ENCODE results near the gene CX3CR1.

Gene CX3CR1

DNA sequence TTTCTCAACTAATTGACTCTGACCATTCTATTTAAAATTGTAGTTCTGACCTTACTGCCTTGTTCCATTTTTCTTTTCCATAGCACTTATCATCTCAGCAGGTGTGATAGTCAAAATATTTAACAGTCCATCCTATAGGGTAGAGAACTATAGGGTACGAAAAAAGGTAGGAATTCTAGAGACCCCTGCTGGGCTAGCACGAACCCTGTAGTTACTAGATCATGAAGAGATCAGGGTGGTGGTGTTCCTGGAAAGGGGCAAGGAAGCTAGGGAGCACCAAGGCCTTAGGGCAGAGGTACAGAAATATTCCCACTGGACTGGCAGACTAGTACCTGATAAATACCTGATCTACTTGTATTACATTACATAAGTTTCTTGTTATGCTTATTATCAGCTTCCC, 55.5 kb downstream of the CX3CR1 start (continued):
- TF ChIP-seq, protein P1, sequence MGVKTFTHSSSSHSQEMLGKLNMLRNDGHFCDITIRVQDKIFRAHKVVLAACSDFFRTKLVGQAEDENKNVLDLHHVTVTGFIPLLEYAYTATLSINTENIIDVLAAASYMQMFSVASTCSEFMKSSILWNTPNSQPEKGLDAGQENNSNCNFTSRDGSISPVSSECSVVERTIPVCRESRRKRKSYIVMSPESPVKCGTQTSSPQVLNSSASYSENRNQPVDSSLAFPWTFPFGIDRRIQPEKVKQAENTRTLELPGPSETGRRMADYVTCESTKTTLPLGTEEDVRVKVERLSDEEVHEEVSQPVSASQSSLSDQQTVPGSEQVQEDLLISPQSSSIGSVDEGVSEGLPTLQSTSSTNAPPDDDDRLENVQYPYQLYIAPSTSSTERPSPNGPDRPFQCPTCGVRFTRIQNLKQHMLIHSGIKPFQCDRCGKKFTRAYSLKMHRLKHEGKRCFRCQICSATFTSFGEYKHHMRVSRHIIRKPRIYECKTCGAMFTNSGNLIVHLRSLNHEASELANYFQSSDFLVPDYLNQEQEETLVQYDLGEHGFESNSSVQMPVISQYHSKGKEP (tag by site-specific recombination; IDR thresholded peaks at IDR 0.05), result no peak
- TF ChIP-seq ZNF670 (tag by site-specific recombination; IDR thresholded peaks at IDR 0.05; ENCODE audit: low read depth), result no peak
- TF ChIP-seq ZNF16 (tag by site-specific recombination; IDR thresholded peaks at IDR 0.05; ENCODE audit: low read depth), result no peak
- no peak for TF ChIP-seq ZBTB20 (tag by site-specific recombination; IDR thresholded peaks at IDR 0.05)
- TF ChIP-seq ZNF37A (tag by site-specific recombination; IDR thresholded peaks at IDR 0.05), result no peak
- no peak for TF ChIP-seq ZNF48 (tag by site-specific recombination; IDR thresholded peaks at IDR 0.05)

DNA sequence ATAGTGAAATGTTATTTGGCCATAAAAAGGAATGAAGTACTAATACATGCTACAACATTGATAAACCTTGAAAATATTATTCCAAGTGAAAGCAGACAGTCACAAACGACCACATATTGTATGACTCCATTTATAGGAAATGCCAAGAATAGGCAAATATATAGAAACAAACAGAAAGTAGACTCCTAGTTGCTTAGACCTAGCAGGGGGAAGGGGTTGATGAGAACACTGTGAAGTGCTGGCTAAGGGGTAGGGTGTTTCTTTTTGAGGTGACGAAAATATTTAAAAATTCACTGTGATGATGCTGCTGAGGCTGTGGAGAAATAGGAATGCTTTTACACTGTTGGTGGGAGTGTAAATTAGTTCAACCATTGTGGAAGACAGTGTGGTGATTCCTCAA, 56.9 kb downstream of the CX3CR1 start:
- ChIA-PET POLR2A (no interaction called here), CTCF (no interaction called here)
- Histone ChIP-seq H3K36me3 (ENCODE audit: control insufficient read depth in 2 of 2, insufficient read depth in 1 of 2, low read length in 2 of 2) (no peaks in the 10 kb centered on the region), H3K4me1 (ENCODE audit: control insufficient read depth, insufficient read depth, low read length) (no peaks in the 10 kb centered on the region), H3K9me3 (ENCODE audit: control insufficient read depth, insufficient read depth, low read depth, low read length) (no peaks in the 10 kb centered on the region), H3K27ac (ENCODE audit: extremely low read depth, low read depth, low read length) (no peak overlapping the region), H3K4me3 (ENCODE audit: low read depth, low read length) (no peak overlapping the region)
- no peak for TF ChIP-seq ZNF558 (tag by site-specific recombination; IDR thresholded peaks at IDR 0.05)
- TF ChIP-seq ZNF670 (tag by site-specific recombination; IDR thresholded peaks at IDR 0.05; ENCODE audit: low read depth), result no peak
- TF ChIP-seq ZNF596 (tag by site-specific recombination; IDR thresholded peaks at IDR 0.05), result no peak
- TF ChIP-seq, protein P2, sequence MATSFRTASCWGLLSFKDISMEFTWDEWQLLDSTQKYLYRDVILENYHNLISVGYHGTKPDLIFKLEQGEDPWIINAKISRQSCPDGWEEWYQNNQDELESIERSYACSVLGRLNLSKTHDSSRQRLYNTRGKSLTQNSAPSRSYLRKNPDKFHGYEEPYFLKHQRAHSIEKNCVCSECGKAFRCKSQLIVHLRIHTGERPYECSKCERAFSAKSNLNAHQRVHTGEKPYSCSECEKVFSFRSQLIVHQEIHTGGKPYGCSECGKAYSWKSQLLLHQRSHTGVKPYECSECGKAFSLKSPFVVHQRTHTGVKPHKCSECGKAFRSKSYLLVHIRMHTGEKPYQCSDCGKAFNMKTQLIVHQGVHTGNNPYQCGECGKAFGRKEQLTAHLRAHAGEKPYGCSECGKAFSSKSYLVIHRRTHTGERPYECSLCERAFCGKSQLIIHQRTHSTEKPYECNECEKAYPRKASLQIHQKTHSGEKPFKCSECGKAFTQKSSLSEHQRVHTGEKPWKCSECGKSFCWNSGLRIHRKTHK (tag by site-specific recombination; IDR thresholded peaks at IDR 0.05), result no peak
- TF ChIP-seq, protein P3, sequence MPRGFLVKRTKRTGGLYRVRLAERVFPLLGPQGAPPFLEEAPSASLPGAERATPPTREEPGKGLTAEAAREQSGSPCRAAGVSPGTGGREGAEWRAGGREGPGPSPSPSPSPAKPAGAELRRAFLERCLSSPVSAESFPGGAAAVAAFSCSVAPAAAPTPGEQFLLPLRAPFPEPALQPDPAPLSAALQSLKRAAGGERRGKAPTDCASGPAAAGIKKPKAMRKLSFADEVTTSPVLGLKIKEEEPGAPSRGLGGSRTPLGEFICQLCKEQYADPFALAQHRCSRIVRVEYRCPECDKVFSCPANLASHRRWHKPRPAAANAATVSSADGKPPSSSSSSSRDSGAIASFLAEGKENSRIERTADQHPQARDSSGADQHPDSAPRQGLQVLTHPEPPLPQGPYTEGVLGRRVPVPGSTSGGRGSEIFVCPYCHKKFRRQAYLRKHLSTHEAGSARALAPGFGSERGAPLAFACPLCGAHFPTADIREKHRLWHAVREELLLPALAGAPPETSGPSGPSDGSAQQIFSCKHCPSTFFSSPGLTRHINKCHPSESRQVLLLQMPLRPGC (tag by site-specific recombination; IDR thresholded peaks at IDR 0.05), result no peak
- no peak for TF ChIP-seq ZNF658 (tag by site-specific recombination; IDR thresholded peaks at IDR 0.05)
- TF ChIP-seq ZNF843 (tag by site-specific recombination; IDR thresholded peaks at IDR 0.05), result no peak
- no peak for TF ChIP-seq ZBTB7A (tag by site-specific recombination; IDR thresholded peaks at IDR 0.05; ENCODE audit: low read depth)
- TF ChIP-seq, protein P4, sequence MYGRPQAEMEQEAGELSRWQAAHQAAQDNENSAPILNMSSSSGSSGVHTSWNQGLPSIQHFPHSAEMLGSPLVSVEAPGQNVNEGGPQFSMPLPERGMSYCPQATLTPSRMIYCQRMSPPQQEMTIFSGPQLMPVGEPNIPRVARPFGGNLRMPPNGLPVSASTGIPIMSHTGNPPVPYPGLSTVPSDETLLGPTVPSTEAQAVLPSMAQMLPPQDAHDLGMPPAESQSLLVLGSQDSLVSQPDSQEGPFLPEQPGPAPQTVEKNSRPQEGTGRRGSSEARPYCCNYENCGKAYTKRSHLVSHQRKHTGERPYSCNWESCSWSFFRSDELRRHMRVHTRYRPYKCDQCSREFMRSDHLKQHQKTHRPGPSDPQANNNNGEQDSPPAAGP (tag by site-specific recombination; IDR thresholded peaks at IDR 0.05), result no peak
- TF ChIP-seq ZNF214 (tag by site-specific recombination; IDR thresholded peaks at IDR 0.05; ENCODE audit: borderline replicate concordance), result no peak
- no peak for TF ChIP-seq ZNF302 (tag by site-specific recombination; IDR thresholded peaks at IDR 0.05; ENCODE audit: low read depth)

DNA sequence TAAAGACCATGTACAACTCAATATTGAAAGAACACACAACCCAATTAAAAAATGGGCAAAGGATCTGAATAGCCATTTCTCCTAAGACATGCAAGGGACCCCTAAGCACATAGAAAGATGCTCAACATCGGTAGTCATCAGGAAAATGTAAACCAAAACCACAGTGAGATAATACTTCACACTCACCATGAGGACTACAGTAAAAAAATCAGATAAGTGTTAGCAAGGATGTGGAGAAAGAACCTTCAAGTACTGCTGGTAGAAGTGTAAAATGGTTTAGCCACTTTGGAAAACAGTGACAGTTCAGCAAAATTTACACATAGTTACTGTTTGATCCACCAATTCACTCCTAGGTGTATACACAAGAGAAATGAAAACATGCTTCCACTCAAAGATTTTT, 57.4 kb downstream of the CX3CR1 start:
- POLR2A ChIA-PET, result no interaction called here

More for the DNA sequence above, 57.4 kb downstream of the CX3CR1 start:
- CTCF ChIA-PET, result no interaction called here
- Histone ChIP-seq H3K4me1 (ENCODE audit: control insufficient read depth, insufficient read depth, low read length) (no peaks in the 10 kb centered on the region), H3K4me3 (ENCODE audit: low read depth, low read length) (no peak overlapping the region), H3K27ac (ENCODE audit: extremely low read depth, low read depth, low read length) (no peak overlapping the region), H3K9me3 (ENCODE audit: control insufficient read depth, insufficient read depth, low read depth, low read length) (no peaks in the 10 kb centered on the region), H3K36me3 (ENCODE audit: control insufficient read depth in 2 of 2, insufficient read depth in 1 of 2, low read length in 2 of 2) (no peaks in the 10 kb centered on the region)
- no peak for TF ChIP-seq MEIS1 (CRISPR knock-in tag; IDR thresholded peaks at IDR 0.05; ENCODE audit: borderline replicate concordance)
- TF ChIP-seq ZNF776 (tag by site-specific recombination; IDR thresholded peaks at IDR 0.05; ENCODE audit: borderline replicate concordance), result no peak
- no peak for TF ChIP-seq ZIC2 (tag by site-specific recombination; IDR thresholded peaks at IDR 0.05)
- TF ChIP-seq ZNF561 (tag by site-specific recombination; IDR thresholded peaks at IDR 0.05; ENCODE audit: borderline replicate concordance), result no peak
